DOHH2 (cell line): ENCODE results near the gene C3.

Source experiments
- H3F3A ChIP-seq: fragments of 200-600 bp; sonication (generic), shearing (Covaris generic); 2 replicates; pipeline ENCODE4 v1.6.0; 2016; ENCODE audit warnings: antibody characterized with exemption, mild to moderate bottlenecking; ENCODE audit not compliant: control insufficient read depth, insufficient read depth
- H3K27ac ChIP-seq: fragments of 200-600 bp; sonication (generic); 2 replicates; pipeline ENCODE4 v1.5.1; 2014; ENCODE audit warnings: low read depth, mild to moderate bottlenecking, low read length, moderate library complexity
- H3K27me3 ChIP-seq: fragments of 200-600 bp; sonication (generic); 2 replicates; pipeline ENCODE4 v1.6.1; 2014; ENCODE audit warnings: mild to moderate bottlenecking, low read length, mixed read lengths; ENCODE audit not compliant: control insufficient read depth
- H3K36me3 ChIP-seq: fragments of 200-600 bp; sonication (generic); 2 replicates; pipeline ENCODE4 v1.6.1; 2014; ENCODE audit warnings: mild to moderate bottlenecking, low read length, moderate library complexity, mixed read lengths; ENCODE audit not compliant: control insufficient read depth
- H3K4me1 ChIP-seq: fragments of 200-600 bp; sonication (generic); 2 replicates; pipeline ENCODE4 v1.6.1; 2014; ENCODE audit warnings: mild to moderate bottlenecking, low read length, mixed read lengths; ENCODE audit not compliant: control insufficient read depth
- H3K4me2 ChIP-seq: fragments of 200-600 bp; sonication (generic); 2 replicates; pipeline ENCODE4 v1.6.0; 2014; ENCODE audit warnings: mild to moderate bottlenecking, low read length, moderate library complexity
- H3K4me3 ChIP-seq: fragments of 200-600 bp; sonication (generic); 2 replicates; pipeline ENCODE4 v1.5.1; 2014; ENCODE audit warnings: mild to moderate bottlenecking, low read length, mixed read lengths
- H3K79me2 ChIP-seq: fragments of 200-600 bp; sonication (generic); 2 replicates; pipeline ENCODE4 v1.6.1; 2014; ENCODE audit warnings: mild to moderate bottlenecking, low read length, mixed read lengths; ENCODE audit not compliant: control insufficient read depth
- H3K9me2 ChIP-seq: fragments of 200-600 bp; sonication (generic); replicated peaks from 2 replicates; pipeline ENCODE4 v1.6.1; 2014; ENCODE audit warnings: mild to moderate bottlenecking, low read length, mixed read lengths; ENCODE audit not compliant: control insufficient read depth
- H3K9me3 ChIP-seq: fragments of 200-600 bp; sonication (generic); 2 replicates; pipeline ENCODE4 v1.6.1; 2014; ENCODE audit warnings: antibody characterized with exemption, low read length, mixed read lengths; ENCODE audit not compliant: control insufficient read depth, insufficient read depth
- H4K20me1 ChIP-seq: fragments of 200-600 bp; sonication (generic); 2 replicates; pipeline ENCODE4 v1.6.0; 2014; ENCODE audit warnings: low read depth, mild to moderate bottlenecking, antibody characterized with exemption, low read length, moderate library complexity; ENCODE audit not compliant: control insufficient read depth, insufficient read depth
- EZH2phosphoT487 ChIP-seq: fragments of 200-600 bp; sonication (generic); IDR thresholded peaks from 2 replicates; pipeline ENCODE4 v1.6.1; 2017; ENCODE audit warnings: borderline replicate concordance, mild to moderate bottlenecking, antibody characterized with exemption, low read length, moderate library complexity, mixed read lengths
- TF ChIP-seq, protein P1 (sequence below): fragments of 200-600 bp; sonication (generic); IDR thresholded peaks from one replicate; pipeline ENCODE4 v1.5.1; 2014; ENCODE audit warnings: antibody characterized with exemption, mild to moderate bottlenecking, low read depth, low read length; ENCODE audit not compliant: poor library complexity, severe bottlenecking

C3 gene

GRCh38 chr19:6696239-6696820, 24.1 kb downstream of the C3 start:
- TF ChIP-seq EZH2phosphoT487, result no peak
- TF ChIP-seq, protein P1, sequence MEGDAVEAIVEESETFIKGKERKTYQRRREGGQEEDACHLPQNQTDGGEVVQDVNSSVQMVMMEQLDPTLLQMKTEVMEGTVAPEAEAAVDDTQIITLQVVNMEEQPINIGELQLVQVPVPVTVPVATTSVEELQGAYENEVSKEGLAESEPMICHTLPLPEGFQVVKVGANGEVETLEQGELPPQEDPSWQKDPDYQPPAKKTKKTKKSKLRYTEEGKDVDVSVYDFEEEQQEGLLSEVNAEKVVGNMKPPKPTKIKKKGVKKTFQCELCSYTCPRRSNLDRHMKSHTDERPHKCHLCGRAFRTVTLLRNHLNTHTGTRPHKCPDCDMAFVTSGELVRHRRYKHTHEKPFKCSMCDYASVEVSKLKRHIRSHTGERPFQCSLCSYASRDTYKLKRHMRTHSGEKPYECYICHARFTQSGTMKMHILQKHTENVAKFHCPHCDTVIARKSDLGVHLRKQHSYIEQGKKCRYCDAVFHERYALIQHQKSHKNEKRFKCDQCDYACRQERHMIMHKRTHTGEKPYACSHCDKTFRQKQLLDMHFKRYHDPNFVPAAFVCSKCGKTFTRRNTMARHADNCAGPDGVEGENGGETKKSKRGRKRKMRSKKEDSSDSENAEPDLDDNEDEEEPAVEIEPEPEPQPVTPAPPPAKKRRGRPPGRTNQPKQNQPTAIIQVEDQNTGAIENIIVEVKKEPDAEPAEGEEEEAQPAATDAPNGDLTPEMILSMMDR, result no peak
- no peak overlapping the region for H3K4me2 ChIP-seq
- H3F3A ChIP-seq, result no peaks in the 10 kb centered on the region
- no peak overlapping the region for H3K4me3 ChIP-seq
- H3K27me3 ChIP-seq, result no peaks in the 10 kb centered on the region
- no peaks in the 10 kb centered on the region for H3K9me3 ChIP-seq
- H3K27ac ChIP-seq, result no peak overlapping the region
- no peaks in the 10 kb centered on the region for H4K20me1 ChIP-seq
- no peaks in the 10 kb centered on the region for H3K9me2 ChIP-seq
- H3K4me1 ChIP-seq, result no peaks in the 10 kb centered on the region
- H3K79me2 ChIP-seq, result no peaks in the 10 kb centered on the region
- no peaks in the 10 kb centered on the region for H3K36me3 ChIP-seq

GRCh38 chr19:6694147-6694815, 26.2 kb downstream of the C3 start:
- no peaks in the 10 kb centered on the region for H3K9me2 ChIP-seq
- no peaks in the 10 kb centered on the region for H4K20me1 ChIP-seq
- no peaks in the 10 kb centered on the region for H3K4me1 ChIP-seq
- H3K4me2 ChIP-seq, result no peak overlapping the region
- no peaks in the 10 kb centered on the region for H3K36me3 ChIP-seq
- H3K79me2 ChIP-seq, result no peaks in the 10 kb centered on the region
- no peak overlapping the region for H3K27ac ChIP-seq
- H3F3A ChIP-seq, result no peaks in the 10 kb centered on the region
- no peaks in the 10 kb centered on the region for H3K9me3 ChIP-seq
- no peaks in the 10 kb centered on the region for H3K27me3 ChIP-seq
- TF ChIP-seq, protein P1, result no peak
- no peak for TF ChIP-seq EZH2phosphoT487
- H3K4me3 ChIP-seq, result no peak overlapping the region

DNA sequence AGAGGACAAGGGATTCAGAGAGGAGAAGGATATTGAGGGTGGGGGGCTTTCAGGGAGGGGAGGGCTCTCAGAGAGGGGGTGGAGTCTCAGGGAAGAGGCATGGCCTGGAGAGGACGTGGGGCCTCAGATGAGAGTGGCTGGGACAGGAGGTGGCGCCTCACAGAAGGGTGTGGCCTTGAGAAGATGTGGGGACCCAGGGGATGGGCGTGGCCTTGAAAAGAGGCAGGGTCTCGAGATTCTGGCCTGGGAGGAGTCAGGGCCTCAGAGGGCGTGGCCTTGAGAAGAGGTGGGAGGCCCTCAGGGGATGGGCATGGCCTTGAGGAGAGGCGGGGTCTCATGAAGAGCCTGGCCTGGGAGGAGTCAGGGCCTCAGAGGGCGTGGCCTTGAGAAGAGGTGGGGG, 26.8 kb downstream of the C3 start:
- peaks cover 3% of the 10 kb centered on the region for H3K4me1 ChIP-seq
- H3K27me3 ChIP-seq, result no peaks in the 10 kb centered on the region
- no peak overlapping the region for H3K4me3 ChIP-seq
- no peaks in the 10 kb centered on the region for H3K9me2 ChIP-seq
- no peaks in the 10 kb centered on the region for H4K20me1 ChIP-seq
- TF ChIP-seq EZH2phosphoT487, result no peak
- TF ChIP-seq, protein P1, result no peak
- no peaks in the 10 kb centered on the region for H3K79me2 ChIP-seq
- H3F3A ChIP-seq, result no peaks in the 10 kb centered on the region
- H3K27ac ChIP-seq, result no peak overlapping the region
- no peak overlapping the region for H3K4me2 ChIP-seq
- H3K36me3 ChIP-seq, result no peaks in the 10 kb centered on the region
- peaks cover 3% of the 10 kb centered on the region; the same call in 1 of the 2 replicates for H3K9me3 ChIP-seq
